ENCODE data around the gene GBX2. TPM values are rescaled to one million over a fixed set of nuclear protein-coding genes. Genes with fewer than 3 reads are reported as not detected.
A peak's percentile ranks its signal among the peaks of the same experiment; 100 is the strongest.

Gene GBX2
- polyA plus RNA-seq (2013): not detected

DNA sequence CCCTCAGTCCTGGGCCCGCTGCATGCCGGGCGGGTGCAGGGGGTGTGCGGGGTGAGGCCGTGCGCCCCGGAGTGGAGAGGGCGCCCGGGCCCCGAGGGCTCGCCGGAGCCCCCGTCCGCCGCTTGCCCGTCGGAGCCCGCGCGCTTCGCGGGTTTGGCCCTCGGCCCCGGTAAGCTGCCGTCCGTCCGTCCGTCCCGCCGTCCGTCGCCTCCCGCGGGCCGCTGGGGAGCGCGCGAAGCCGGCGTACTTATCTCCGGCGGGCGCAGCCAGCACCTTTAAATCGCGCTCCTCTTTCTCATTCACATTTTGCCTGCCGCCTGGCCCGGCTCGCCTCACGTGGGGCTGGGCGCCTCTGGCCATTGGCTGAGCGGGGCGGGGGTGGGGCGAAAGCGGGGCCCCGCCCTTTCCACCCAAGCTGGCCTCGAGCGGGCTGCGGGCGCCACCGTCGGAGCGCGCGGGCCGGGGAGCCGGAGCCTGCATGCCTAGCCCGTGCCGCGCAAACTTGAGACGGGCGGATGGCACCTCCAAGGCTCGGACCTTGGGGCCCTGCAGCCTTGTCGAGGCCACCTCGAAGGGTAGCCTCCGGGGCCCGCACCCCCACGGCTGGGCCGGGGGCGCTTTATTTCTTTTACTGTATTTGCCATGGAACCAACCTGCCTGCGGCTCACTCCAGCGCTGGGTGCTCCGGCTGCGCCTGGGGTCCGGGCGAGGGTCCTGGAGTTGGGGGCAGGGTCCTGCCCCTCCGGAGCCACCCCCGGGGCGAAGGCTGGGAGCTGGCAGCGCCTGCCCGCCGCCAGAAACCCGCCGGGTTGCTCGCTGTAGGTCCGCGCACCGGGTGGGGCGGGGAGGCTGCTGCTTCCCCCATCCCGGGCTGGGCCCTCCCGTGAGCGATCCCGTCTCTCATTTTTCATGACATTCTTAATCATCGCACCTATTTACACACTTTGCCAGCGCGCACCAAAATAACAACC, at the start of gene GBX2:
GBX2 (minus strand) TSS at position 277 of the 971 bp plus-strand sequence. CDS start 415 bp downstream, outside the sequence.
- Histone ChIP-seq H3K9me3 (ENCODE audit: control extremely low read depth in 1 of 5, control insufficient read depth in 4 of 5, insufficient read depth in 2 of 5, low read depth in 1 of 5, low read length in 4 of 5) (peaks cover 0 to 2% (median 0%) of the 10 kb centered on the region in 5 experiments), H3K27me3 (replicated peaks in 2 of 5; ENCODE audit: control insufficient read depth in 4 of 5, insufficient read depth in 5 of 5, low read length in 4 of 5) (peaks cover 19 to 100% (median 53%) of the 10 kb centered on the region in 5 experiments), H3K4me3 (ENCODE audit: control insufficient read depth in 1 of 7, extremely low read depth in 1 of 7, insufficient read depth in 4 of 7, low read depth in 2 of 7, low read length in 6 of 7) (peak within 1 kb of the TSS in 2 of 7 experiments; percentile 38 to 50), H3K4me1 (ENCODE audit: control extremely low read depth in 1 of 4, control insufficient read depth in 4 of 4, insufficient read depth in 4 of 4, low read length in 3 of 4) (peaks cover 0 to 44% (median 21%) of the 10 kb centered on the region in 4 experiments), H3K36me3 (ENCODE audit: control insufficient read depth in 4 of 4, insufficient read depth in 4 of 4, low read length in 3 of 4) (no peaks in the 10 kb centered on the region), H3K27ac (ENCODE audit: insufficient read depth in 1 of 2, low read depth in 1 of 2, low read length in 2 of 2, poor library complexity in 1 of 2, severe bottlenecking in 2 of 2) (no peak within 1 kb of the TSS)
- DNase-seq: peak in 2 of 3 donors; percentile 45 to 53
- POLR2A ChIA-PET: no interaction called here
- CTCF ChIA-PET: interaction anchor here (1.6 kb wide), 1 partner anchor 9 kb away, joined by 7 read pairs; no protein-coding TSS in a partner anchor
- 4% methylated on average over 63 of the region's 105 CpGs for WGBS (ENCODE audit: insufficient coverage)

DNA sequence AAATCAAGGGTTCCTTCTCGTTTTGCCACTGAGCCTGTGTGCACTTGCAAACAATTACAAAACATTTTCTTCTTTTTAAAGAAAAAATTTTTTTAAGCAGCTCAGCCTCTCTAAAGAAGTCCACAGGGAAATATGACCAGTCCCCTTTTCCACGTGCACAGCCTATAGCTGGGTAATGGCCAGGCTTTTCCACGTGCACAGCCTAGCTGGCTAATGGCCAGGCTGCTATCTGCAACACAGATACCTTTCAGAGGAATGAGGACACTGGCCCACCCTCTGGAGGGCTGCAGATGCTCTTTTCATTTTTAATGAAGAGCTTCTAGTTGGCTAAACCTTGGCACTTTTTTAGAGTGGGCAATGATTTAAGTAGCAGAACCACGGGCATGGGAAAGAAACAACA, 49.7 kb upstream of the GBX2 start:
- no peak for DNase-seq
- Histone ChIP-seq H3K27me3 (replicated peaks in 2 of 5; ENCODE audit: control insufficient read depth in 4 of 5, insufficient read depth in 5 of 5, low read length in 4 of 5) (peaks cover 2 to 61% (median 12%) of the 10 kb centered on the region in 5 experiments), H3K27ac (ENCODE audit: insufficient read depth in 1 of 2, low read depth in 1 of 2, low read length in 2 of 2, poor library complexity in 1 of 2, severe bottlenecking in 2 of 2) (no peak overlapping the region), H3K36me3 (ENCODE audit: control insufficient read depth in 4 of 4, insufficient read depth in 4 of 4, low read length in 3 of 4) (no peaks in the 10 kb centered on the region), H3K9me3 (ENCODE audit: control extremely low read depth in 1 of 5, control insufficient read depth in 4 of 5, insufficient read depth in 2 of 5, low read depth in 1 of 5, low read length in 4 of 5) (peaks cover 0 to 11% (median 0%) of the 10 kb centered on the region in 5 experiments), H3K4me1 (ENCODE audit: control extremely low read depth in 1 of 4, control insufficient read depth in 4 of 4, insufficient read depth in 4 of 4, low read length in 3 of 4) (no peaks in the 10 kb centered on the region), H3K4me3 (ENCODE audit: control insufficient read depth in 1 of 7, extremely low read depth in 1 of 7, insufficient read depth in 4 of 7, low read depth in 2 of 7, low read length in 6 of 7) (no peak overlapping the region)
- ChIA-PET POLR2A (no interaction called here), CTCF (no interaction called here)
- 77% methylated on average over 4 of the region's 4 CpGs for WGBS (ENCODE audit: insufficient coverage)

DNA sequence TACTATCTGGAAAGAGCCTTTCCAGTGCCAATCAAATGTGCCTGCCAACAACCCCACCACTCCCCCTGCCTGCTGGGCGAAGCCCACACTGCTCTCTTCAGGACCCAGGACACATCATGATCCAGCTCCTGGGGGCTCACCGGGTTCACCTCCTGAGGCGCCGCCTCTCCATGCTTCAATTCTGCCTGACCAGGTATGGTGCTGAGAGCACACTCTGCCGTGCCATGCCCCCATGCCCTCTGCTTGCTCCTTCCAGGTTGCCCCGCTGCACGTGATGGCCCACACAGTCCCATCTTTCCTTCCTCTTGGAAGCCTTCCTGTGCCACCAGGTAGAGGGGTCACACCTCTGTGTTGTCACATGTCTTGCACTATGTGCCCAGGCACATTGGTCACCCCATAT, 48.5 kb upstream of the GBX2 start:
- no peak overlapping the region for H3K4me3 ChIP-seq (ENCODE audit: control insufficient read depth in 1 of 7, extremely low read depth in 1 of 7, insufficient read depth in 4 of 7, low read depth in 2 of 7, low read length in 6 of 7)
- H3K9me3 ChIP-seq (ENCODE audit: control extremely low read depth in 1 of 5, control insufficient read depth in 4 of 5, insufficient read depth in 2 of 5, low read depth in 1 of 5, low read length in 4 of 5): peaks cover 0 to 9% (median 0%) of the 10 kb centered on the region in 5 experiments
- no peak overlapping the region for H3K27ac ChIP-seq (ENCODE audit: insufficient read depth in 1 of 2, low read depth in 1 of 2, low read length in 2 of 2, poor library complexity in 1 of 2, severe bottlenecking in 2 of 2)
- no peak for DNase-seq
- peaks cover 2 to 68% (median 14%) of the 10 kb centered on the region in 5 experiments for H3K27me3 ChIP-seq (replicated peaks in 2 of 5; ENCODE audit: control insufficient read depth in 4 of 5, insufficient read depth in 5 of 5, low read length in 4 of 5)
- H3K4me1 ChIP-seq (ENCODE audit: control extremely low read depth in 1 of 4, control insufficient read depth in 4 of 4, insufficient read depth in 4 of 4, low read length in 3 of 4): no peaks in the 10 kb centered on the region
- H3K36me3 ChIP-seq (ENCODE audit: control insufficient read depth in 4 of 4, insufficient read depth in 4 of 4, low read length in 3 of 4): no peaks in the 10 kb centered on the region
- POLR2A ChIA-PET: no interaction called here
- CTCF ChIA-PET: no interaction called here
- WGBS (ENCODE audit: insufficient coverage): 86% methylated on average over 7 of the region's 7 CpGs

DNA sequence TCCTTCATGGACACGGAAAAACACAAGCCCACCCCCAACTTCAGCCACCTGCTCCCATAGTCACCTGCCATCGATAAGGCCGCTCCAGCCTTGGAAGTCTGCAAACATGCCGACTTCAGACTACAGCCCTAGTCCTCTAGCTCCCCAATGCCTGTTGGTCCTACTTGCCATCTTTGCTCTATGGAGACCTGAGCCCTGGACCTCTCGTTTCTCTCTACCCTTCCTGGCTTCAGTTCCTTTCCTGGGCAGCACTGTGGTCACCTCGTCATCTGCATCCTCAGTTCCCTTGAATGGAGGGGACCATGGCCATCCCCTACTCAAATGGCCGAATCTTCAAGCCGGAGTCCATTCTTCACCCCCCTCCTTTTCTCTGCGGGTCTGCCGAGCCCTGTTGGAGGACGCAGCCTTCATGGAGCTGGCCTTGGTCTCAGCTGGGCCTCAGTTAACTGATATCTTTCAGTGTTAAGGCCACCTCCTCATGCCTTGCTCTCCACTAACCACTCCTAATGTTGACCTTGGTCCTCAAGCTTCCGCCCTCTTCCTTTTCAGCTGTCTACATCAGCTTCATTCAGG, 47.7 kb upstream of the GBX2 start:
- Histone ChIP-seq H3K9me3 (ENCODE audit: control extremely low read depth in 1 of 5, control insufficient read depth in 4 of 5, insufficient read depth in 2 of 5, low read depth in 1 of 5, low read length in 4 of 5) (peaks cover 0 to 9% (median 0%) of the 10 kb centered on the region in 5 experiments), H3K4me1 (ENCODE audit: control extremely low read depth in 1 of 4, control insufficient read depth in 4 of 4, insufficient read depth in 4 of 4, low read length in 3 of 4) (no peaks in the 10 kb centered on the region), H3K36me3 (ENCODE audit: control insufficient read depth in 4 of 4, insufficient read depth in 4 of 4, low read length in 3 of 4) (no peaks in the 10 kb centered on the region), H3K27me3 (replicated peaks in 2 of 5; ENCODE audit: control insufficient read depth in 4 of 5, insufficient read depth in 5 of 5, low read length in 4 of 5) (peaks cover 2 to 69% (median 16%) of the 10 kb centered on the region in 5 experiments), H3K27ac (ENCODE audit: insufficient read depth in 1 of 2, low read depth in 1 of 2, low read length in 2 of 2, poor library complexity in 1 of 2, severe bottlenecking in 2 of 2) (no peak overlapping the region), H3K4me3 (ENCODE audit: control insufficient read depth in 1 of 7, extremely low read depth in 1 of 7, insufficient read depth in 4 of 7, low read depth in 2 of 7, low read length in 6 of 7) (no peak overlapping the region)
- CTCF ChIA-PET: no interaction called here
- no peak for DNase-seq
- POLR2A ChIA-PET: no interaction called here
- 97% methylated on average over 12 of the region's 12 CpGs for WGBS (ENCODE audit: insufficient coverage)

DNA sequence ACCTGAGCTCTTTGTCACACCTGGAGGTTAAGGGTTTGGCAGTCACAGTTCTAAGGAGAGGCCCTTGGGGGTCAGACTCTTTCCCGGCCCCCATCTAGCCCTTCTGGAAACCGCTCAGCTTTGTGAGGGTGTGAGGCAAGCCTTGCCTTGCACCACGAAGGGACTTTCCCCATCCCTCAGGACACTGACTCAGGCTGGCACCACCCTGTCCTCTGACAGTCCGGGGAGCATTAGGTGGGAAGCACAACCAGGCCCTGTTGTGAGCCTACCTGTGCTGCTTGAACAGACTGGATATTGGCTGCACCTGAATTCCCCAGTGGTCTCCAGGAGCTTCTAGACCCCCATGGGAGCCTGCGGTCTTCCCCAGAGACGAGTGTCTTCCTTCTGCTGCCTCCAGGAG, 47.0 kb upstream of the GBX2 start:
- H3K27me3 ChIP-seq (replicated peaks in 2 of 5; ENCODE audit: control insufficient read depth in 4 of 5, insufficient read depth in 5 of 5, low read length in 4 of 5): peaks cover 2 to 66% (median 16%) of the 10 kb centered on the region in 5 experiments
- no peaks in the 10 kb centered on the region for H3K4me1 ChIP-seq (ENCODE audit: control extremely low read depth in 1 of 4, control insufficient read depth in 4 of 4, insufficient read depth in 4 of 4, low read length in 3 of 4)
- WGBS (ENCODE audit: insufficient coverage): 90% methylated on average over 4 of the region's 6 CpGs
- POLR2A ChIA-PET: no interaction called here
- CTCF ChIA-PET: no interaction called here
- H3K4me3 ChIP-seq (ENCODE audit: control insufficient read depth in 1 of 7, extremely low read depth in 1 of 7, insufficient read depth in 4 of 7, low read depth in 2 of 7, low read length in 6 of 7): no peak overlapping the region
- H3K27ac ChIP-seq (ENCODE audit: insufficient read depth in 1 of 2, low read depth in 1 of 2, low read length in 2 of 2, poor library complexity in 1 of 2, severe bottlenecking in 2 of 2): no peak overlapping the region
- peaks cover 0 to 9% (median 0%) of the 10 kb centered on the region in 5 experiments for H3K9me3 ChIP-seq (ENCODE audit: control extremely low read depth in 1 of 5, control insufficient read depth in 4 of 5, insufficient read depth in 2 of 5, low read depth in 1 of 5, low read length in 4 of 5)
- no peak for DNase-seq
- no peaks in the 10 kb centered on the region for H3K36me3 ChIP-seq (ENCODE audit: control insufficient read depth in 4 of 4, insufficient read depth in 4 of 4, low read length in 3 of 4)

DNA sequence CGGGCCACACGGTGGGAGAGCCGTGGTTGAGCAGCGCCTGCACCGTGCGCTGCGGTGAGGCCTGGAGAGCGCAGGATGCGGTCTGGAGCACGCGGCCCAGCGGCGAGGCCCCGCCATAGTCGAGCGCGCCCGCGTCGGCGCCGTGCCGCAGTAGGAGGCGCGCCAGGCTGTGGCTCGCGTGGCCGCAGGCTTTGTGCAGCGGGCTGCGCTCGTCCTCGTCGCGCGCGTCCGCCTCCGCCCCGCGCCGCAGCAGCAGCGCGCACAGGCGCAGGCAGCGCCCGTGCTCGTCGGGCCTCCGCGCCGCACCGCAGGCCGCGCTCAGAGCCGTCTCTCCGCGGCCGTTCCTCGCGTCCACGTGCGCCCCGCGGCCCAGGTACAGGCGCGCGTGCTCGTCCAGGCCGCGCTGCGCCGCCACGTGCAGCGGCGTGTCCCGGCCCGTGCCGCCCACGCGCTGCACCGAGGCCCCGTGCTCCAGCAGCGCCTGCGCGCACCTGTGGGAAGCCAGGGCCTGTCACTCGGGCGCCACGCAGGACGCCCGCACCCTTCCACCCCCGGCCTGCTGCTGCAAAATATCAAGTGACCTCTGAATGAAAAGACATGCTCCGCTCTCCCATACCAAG, 46.3 kb upstream of the GBX2 start:
- no peak overlapping the region for H3K4me3 ChIP-seq (ENCODE audit: control insufficient read depth in 1 of 7, extremely low read depth in 1 of 7, insufficient read depth in 4 of 7, low read depth in 2 of 7, low read length in 6 of 7)
- H3K27me3 ChIP-seq (replicated peaks in 2 of 5; ENCODE audit: control insufficient read depth in 4 of 5, insufficient read depth in 5 of 5, low read length in 4 of 5): peaks cover 2 to 67% (median 15%) of the 10 kb centered on the region in 5 experiments
- no peaks in the 10 kb centered on the region for H3K36me3 ChIP-seq (ENCODE audit: control insufficient read depth in 4 of 4, insufficient read depth in 4 of 4, low read length in 3 of 4)
- ChIA-PET POLR2A (no interaction called here), CTCF (no interaction called here)
- peaks cover 0 to 9% (median 0%) of the 10 kb centered on the region in 5 experiments for H3K9me3 ChIP-seq (ENCODE audit: control extremely low read depth in 1 of 5, control insufficient read depth in 4 of 5, insufficient read depth in 2 of 5, low read depth in 1 of 5, low read length in 4 of 5)
- H3K27ac ChIP-seq (ENCODE audit: insufficient read depth in 1 of 2, low read depth in 1 of 2, low read length in 2 of 2, poor library complexity in 1 of 2, severe bottlenecking in 2 of 2): no peak overlapping the region
- no peak for DNase-seq
- 33% methylated on average over 85 of the region's 92 CpGs for WGBS (ENCODE audit: insufficient coverage)
- H3K4me1 ChIP-seq (ENCODE audit: control extremely low read depth in 1 of 4, control insufficient read depth in 4 of 4, insufficient read depth in 4 of 4, low read length in 3 of 4): no peaks in the 10 kb centered on the region
